PC-3 (cell line): ENCODE results near the gene RSKR. TPM values are rescaled to one million over a fixed set of nuclear protein-coding genes. Genes with fewer than 3 reads are reported as not detected.
A peak's percentile ranks its signal among the peaks of the same experiment; 100 is the strongest.

Experiments
- ATAC-seq: fragments of 200-7000 bp; cut with Tn5 transposase; 2 replicates; pipeline ENCODE4 v1.9.1; 2020; ENCODE audit warnings: mild to moderate bottlenecking, moderate library complexity
- BruUV-seq: library from RNA; stranded (reverse); fragments of 400-500 nt; replicated peaks from 2 replicates; lab custom pipeline; 2021; lab: Mats Ljungman, UMichigan
- CTCF ChIA-PET: fragments of 300-600 bp; sonication (Branson Sonifier 250); formaldehyde crosslinking; loops from one replicate; lab custom pipeline; 2022; ENCODE audit warnings: antibody characterized with exemption; lab: Charles Lee
- POLR2A ChIA-PET: fragments of 300-600 bp; sonication (Branson Sonifier 250); formaldehyde crosslinking; loops from one replicate; lab custom pipeline; 2022; ENCODE audit warnings: antibody characterized with exemption; ENCODE audit not compliant: unreplicated experiment; lab: Charles Lee
- DNase-seq: peaks from one replicate; pipeline ENCODE4 v3.0.0-alpha.2; 2015
- H2AFZ ChIP-seq: fragments of 300-600 bp; sonication (generic); 2 replicates; pipeline ENCODE4 v1.6.0; 2016; ENCODE audit warnings: antibody characterized with exemption, low read length
- H3F3A ChIP-seq: fragments of 300-600 bp; sonication (generic); one replicate; pipeline ENCODE4 v1.6.0; 2017; ENCODE audit warnings: antibody characterized with exemption, low read length, control low read depth, mild to moderate bottlenecking; ENCODE audit not compliant: unreplicated experiment
- H3K27ac ChIP-seq: fragments of 300-600 bp; sonication (generic); 2 replicates; pipeline ENCODE4 v1.5.1; 2016; ENCODE audit warnings: mild to moderate bottlenecking, low read length
- H3K27me3 ChIP-seq: fragments of 300-600 bp; sonication (generic); 2 replicates; pipeline ENCODE4 v1.6.1; 2016; ENCODE audit warnings: low read length, mixed read lengths
- H3K36me3 ChIP-seq: fragments of 300-600 bp; sonication (generic); 2 replicates; pipeline ENCODE4 v1.6.1; 2016; ENCODE audit warnings: low read depth, mixed run types, low read length, mixed read lengths
- H3K4me1 ChIP-seq: fragments of 300-600 bp; sonication (generic); 2 replicates; pipeline ENCODE4 v1.5.1; 2016; ENCODE audit warnings: low read length; ENCODE audit not compliant: insufficient read depth
- H3K4me2 ChIP-seq: fragments of 300-600 bp; sonication (generic); 2 replicates; pipeline ENCODE4 v1.6.0; 2016; ENCODE audit warnings: low read length
- H3K4me3 ChIP-seq: fragments of 300-600 bp; sonication (generic); 2 replicates; pipeline ENCODE4 v1.5.1; 2016; ENCODE audit warnings: mild to moderate bottlenecking, low read length, mixed read lengths
- H3K79me2 ChIP-seq: fragments of 300-600 bp; sonication (generic); 2 replicates; pipeline ENCODE4 v1.6.1; 2017; ENCODE audit warnings: low read length, mixed read lengths
- H3K9ac ChIP-seq: fragments of 300-600 bp; sonication (generic); 2 replicates; pipeline ENCODE4 v1.6.0; 2016; ENCODE audit warnings: mild to moderate bottlenecking, low read length
- H3K9me2 ChIP-seq: fragments of 300-600 bp; sonication (generic); replicated peaks from 2 replicates; pipeline ENCODE4 v1.6.1; 2016; ENCODE audit warnings: mixed run types, low read length, mixed read lengths
- H3K9me3 ChIP-seq: fragments of 300-600 bp; sonication (generic); 2 replicates; pipeline ENCODE4 v1.6.1; 2016; ENCODE audit warnings: low read length, mixed read lengths
- H4K20me1 ChIP-seq: fragments of 300-600 bp; sonication (generic); 2 replicates; pipeline ENCODE4 v1.6.1; 2016; ENCODE audit warnings: low read length, mixed read lengths
- CTCF ChIP-seq: fragments of 300-600 bp; sonication (generic); conservative IDR thresholded peaks from 2 replicates; pipeline ENCODE4 v1.5.1; 2017; ENCODE audit warnings: antibody characterized with exemption, low read depth, mild to moderate bottlenecking, low read length
- EZH2 ChIP-seq: fragments of 300-600 bp; sonication (generic); IDR thresholded peaks from one replicate; pipeline ENCODE4 v1.6.1; 2017; ENCODE audit warnings: antibody characterized with exemption, mild to moderate bottlenecking, low read length; ENCODE audit not compliant: unreplicated experiment
- EZH2phosphoT487 ChIP-seq: fragments of 300-600 bp; sonication (generic); IDR thresholded peaks from 2 replicates; pipeline ENCODE4 v1.6.1; 2018; ENCODE audit warnings: mild to moderate bottlenecking, antibody characterized with exemption, low read length, borderline replicate concordance
- intact Hi-C: fragments of 100-400 bp; cut with micrococcal nuclease; formaldehyde crosslinking; loops from 2 replicates; pipeline ENCODE4 v1.9.0; 2023
- total RNA-seq: library from RNA; depleted of rRNA; stranded (reverse); fragments of >200 nt; gene quantifications from 2 replicates; pipeline ENCODE4 v1.2.3, GENCODE V29; 2014

RSKR gene
- total RNA-seq, 1 experiment from 2014 or later, result 7.2 TPM

DNA sequence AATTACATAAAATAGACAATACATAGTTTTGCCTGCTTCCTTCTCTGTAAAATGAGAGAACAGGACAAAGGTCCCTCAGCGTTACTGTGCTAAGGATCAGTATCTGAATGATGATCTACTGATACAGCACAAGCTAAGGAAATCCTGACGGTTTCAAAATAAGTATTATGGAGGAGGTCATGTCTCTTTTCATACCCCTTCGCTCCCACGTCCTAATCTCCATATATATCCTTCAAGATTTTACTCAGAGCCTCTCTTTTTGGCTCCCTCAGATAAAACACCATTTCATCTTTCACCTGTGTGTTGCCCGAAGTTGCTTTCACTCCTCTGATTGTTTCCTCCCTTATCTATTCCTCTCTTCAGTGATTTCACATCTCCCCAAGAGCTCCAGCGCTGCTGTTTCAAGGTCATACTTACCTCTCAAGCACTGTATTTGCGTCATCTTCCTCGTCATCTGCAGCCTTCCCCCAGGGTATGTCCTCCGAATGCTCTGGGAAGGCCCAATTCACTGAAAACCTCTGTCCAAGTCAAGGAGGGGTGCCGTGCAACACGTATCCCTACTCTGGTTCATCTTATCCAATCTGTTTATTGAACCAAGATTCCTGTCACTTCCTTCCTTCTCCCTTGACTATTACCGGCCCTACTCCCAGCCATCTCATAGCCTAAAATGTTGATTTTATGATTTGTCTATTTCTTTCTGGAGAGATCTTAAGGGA lies 32.2 kb upstream of the RSKR start:
- H3K9me2 ChIP-seq, result no peaks in the 10 kb centered on the region
- no TSS peak for BruUV-seq
- no peaks in the 10 kb centered on the region for H3F3A ChIP-seq
- H3K9me3 ChIP-seq, result no peaks in the 10 kb centered on the region
- ChIA-PET CTCF (no interaction called here), POLR2A (interaction anchor here (0.6 kb wide), 1 partner anchor 15 kb away, joined by 4 read pairs; the partner anchor contains the start of genes SDF2 and SUPT6H)
- no peak overlapping the region for H2AFZ ChIP-seq
- peaks cover 19% of the 10 kb centered on the region for H3K36me3 ChIP-seq
- TF ChIP-seq EZH2phosphoT487 (no peak), EZH2 (no peak), CTCF (no peak)
- peaks cover 28% of the 10 kb centered on the region for H3K79me2 ChIP-seq
- H3K9ac ChIP-seq, result peak overlapping the region; percentile 90; the same call in 1 of the 2 replicates
- no peaks in the 10 kb centered on the region for H3K27me3 ChIP-seq
- DNase-seq (no peak), ATAC-seq (no peak)
- H3K4me3 ChIP-seq, result no peak overlapping the region
- peak overlapping the region; percentile 83; the same call in 1 of the 2 replicates for H3K4me2 ChIP-seq
- intact Hi-C loops, result loop anchor here (1.0 to 10.0 kb wide), 2 partner anchors 16 to 69 kb away; partner anchors contain the start of genes PROCA1, RAB34, RPL23A and SUPT6H
- H3K4me1 ChIP-seq, result peaks cover 13% of the 10 kb centered on the region
- no peak overlapping the region for H3K27ac ChIP-seq
- H4K20me1 ChIP-seq, result peaks cover 8% of the 10 kb centered on the region; the same call in 1 of the 2 replicates

- BruUV-seq, result TSS peak; percentile 95
- DNase-seq (no peak), ATAC-seq (no peak)
- Histone ChIP-seq H4K20me1 (peaks cover 8% of the 10 kb centered on the region; the same call in 1 of the 2 replicates), H3K9me3 (no peaks in the 10 kb centered on the region), H3K79me2 (peaks cover 28% of the 10 kb centered on the region), H3K36me3 (peaks cover 25% of the 10 kb centered on the region), H3K9me2 (no peaks in the 10 kb centered on the region), H3K4me1 (peaks cover 13% of the 10 kb centered on the region), H3K27me3 (no peaks in the 10 kb centered on the region), H3K4me3 (peak overlapping the region; percentile 80), H3K27ac (peak overlapping the region; percentile 25; the same call in 1 of the 2 replicates), H2AFZ (peak overlapping the region; percentile 81), H3K9ac (peak overlapping the region; percentile 90), H3K4me2 (peak overlapping the region; percentile 83), H3F3A (no peaks in the 10 kb centered on the region)
- TF ChIP-seq EZH2phosphoT487 (no peak), CTCF (no peak), EZH2 (no peak)
- CTCF ChIA-PET, result interaction anchor here (0.6 to 1.2 kb wide), 2 partner anchors 66 to 263 kb away, joined by 4 to 8 read pairs; partner anchors contain the start of gene PROCA1
- intact Hi-C loops, result loop anchor here (10.0 kb wide), 1 partner anchor 69 kb away; the partner anchor contains the start of genes PROCA1, RAB34 and RPL23A
- POLR2A ChIA-PET, result no interaction called here
Measured at GRCh38 chr17:28645576-28645939, 31.6 kb upstream of the RSKR start.
